NCI-H69 (cell line): ENCODE data around the gene PDE7B.
"Not testable (repeated sequence)": the region's sequence is repeated elsewhere in the genome, so short reads cannot be mapped to it uniquely, and the experiment has no call there.

Experiments used
- DNase-seq: peaks from one replicate; lab custom pipeline; 2025; lab: John Stamatoyannopoulos, UW

PDE7B gene

GRCh38 chr6:136108361-136108945, 257.0 kb downstream of the PDE7B start:
- DNase-seq = no peak

DNA sequence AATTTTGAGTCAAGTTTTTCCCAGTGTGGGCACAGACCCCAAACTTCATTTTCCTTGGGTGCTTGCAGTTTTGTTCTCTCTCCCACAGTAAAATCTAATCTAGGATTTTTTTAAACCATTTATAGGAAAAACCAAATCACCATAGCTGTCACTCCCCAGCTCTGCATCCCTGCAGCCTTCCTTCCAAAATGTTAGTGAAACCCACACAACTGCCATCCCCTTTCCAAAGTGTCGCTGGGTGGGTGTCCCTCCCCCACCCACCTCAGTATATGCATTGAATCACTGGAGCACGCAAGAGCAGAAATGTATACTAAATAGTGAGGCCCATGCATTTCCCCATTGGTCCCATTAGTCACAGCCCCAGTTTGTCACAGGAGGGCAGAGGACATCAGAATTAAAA, 260.3 kb downstream of the PDE7B start:
- DNase-seq = peak; percentile 38

- DNase-seq = no peak
These were observed 260.8 kb downstream of the PDE7B start for GRCh38 chr6:136112262-136112661.

GRCh38 chr6:136113736-136114173, 262.3 kb downstream of the PDE7B start:
- peak; percentile 100 for DNase-seq

- peak; percentile 99 for DNase-seq
These were observed 263.2 kb downstream of the PDE7B start for GRCh38 chr6:136114661-136115060.

GRCh38 chr6:136115941-136116340, 264.4 kb downstream of the PDE7B start:
- DNase-seq = no peak

GRCh38 chr6:136117081-136117480, 265.6 kb downstream of the PDE7B start:
- DNase-seq = no peak

- no peak for DNase-seq
These were observed 267.3 kb downstream of the PDE7B start for GRCh38 chr6:136118787-136119186.

- DNase-seq = no peak
These were observed 272.0 kb downstream of the PDE7B start for GRCh38 chr6:136123468-136123867.

GRCh38 chr6:136125585-136125984, 274.1 kb downstream of the PDE7B start:
- no peak for DNase-seq

DNA sequence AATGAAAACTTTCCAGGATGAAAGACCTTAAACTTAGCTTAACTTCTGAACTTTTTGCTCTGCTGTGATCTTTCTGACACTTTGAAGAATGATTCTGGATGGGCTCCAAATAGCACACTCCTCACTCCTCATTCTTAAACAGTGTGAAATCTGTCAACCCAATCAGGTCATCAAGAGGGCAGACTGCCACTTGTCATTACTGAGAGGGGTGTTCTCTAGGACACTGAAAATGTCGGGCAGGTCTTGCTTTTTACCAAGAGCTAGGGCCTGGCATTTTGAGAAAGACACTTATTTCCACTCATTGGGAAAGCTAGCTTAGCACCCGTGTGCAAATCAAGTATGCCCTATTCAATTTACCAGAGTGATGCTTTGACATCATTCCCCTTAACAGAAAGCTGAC, 276.4 kb downstream of the PDE7B start:
- peak; percentile 38 for DNase-seq

- DNase-seq = no peak
These were observed 277.9 kb downstream of the PDE7B start for GRCh38 chr6:136129365-136129764.

- DNase-seq = no peak
These were observed 282.8 kb downstream of the PDE7B start for GRCh38 chr6:136134268-136134667.

DNA sequence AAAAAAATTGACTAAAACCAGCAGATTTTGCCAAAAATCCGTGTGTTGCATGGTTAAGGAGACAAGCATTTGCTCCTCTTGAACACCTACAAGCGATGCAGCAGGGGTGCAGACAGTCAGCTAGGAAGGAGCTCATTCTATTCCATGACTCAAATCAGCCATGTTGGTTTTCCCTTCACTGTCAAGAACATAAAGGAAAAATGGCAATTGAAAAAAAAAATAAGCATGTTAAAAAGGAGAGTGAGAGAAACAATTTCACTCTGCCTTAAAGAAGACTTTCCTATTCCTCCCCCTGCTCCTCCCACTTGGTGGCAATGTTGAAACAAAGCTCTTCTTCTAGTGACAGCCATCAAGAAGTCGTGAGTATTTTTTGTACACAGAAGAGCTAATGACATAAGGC, 283.2 kb downstream of the PDE7B start:
- DNase-seq = no peak

DNA sequence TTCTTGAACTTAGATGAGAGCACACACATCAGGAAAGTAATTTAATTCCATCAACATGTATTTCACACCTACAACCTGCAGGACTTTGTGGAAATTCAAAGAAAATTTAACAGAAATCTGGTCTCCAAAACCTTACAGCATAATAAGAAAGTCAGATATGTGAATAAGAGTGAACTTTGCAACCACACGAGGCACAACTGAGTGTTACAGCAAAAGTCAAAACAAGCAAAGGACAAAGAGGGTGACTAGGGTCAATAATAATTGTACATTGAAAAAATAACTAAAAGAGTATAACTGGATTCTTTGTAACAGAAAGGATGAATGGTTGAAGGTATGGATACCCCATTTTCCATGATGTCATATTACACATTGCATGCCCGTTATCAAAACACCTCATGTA, 284.8 kb downstream of the PDE7B start:
- DNase-seq = no peak

DNA sequence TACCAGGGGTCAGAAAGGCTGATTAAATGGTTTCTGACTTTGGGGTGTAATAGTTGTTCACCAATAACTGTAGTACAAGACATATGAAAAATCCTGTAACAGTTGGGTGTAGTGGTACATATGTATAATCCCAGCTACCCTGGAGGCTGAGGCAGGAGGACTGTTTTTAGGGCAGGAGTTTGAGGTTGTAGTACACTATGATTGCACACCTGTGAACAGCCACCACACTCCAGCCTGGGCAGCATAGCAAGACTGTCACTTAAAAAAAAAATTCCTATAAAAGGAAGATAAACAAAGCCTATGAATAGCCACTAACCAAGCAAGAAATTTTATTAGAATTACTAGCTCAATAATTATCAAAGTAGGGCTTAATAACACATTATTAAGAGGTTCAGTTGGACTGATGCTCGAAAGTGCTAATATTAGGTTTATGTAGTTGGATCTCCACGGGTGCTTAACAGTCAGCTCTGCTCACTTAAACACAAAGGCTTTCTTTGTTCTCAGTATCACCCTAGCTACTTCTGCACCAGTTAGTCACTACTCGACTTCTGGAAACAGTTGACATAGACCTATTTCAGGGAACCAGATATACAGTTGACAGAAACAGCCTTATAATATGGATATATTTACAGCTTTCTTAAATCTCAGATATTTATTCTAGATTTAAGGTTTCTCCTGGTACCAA, 285.6 kb downstream of the PDE7B start:
- DNase-seq = no peak

- no peak for DNase-seq
These were observed 286.4 kb downstream of the PDE7B start for GRCh38 chr6:136137739-136138402.

- not testable (repeated sequence) for DNase-seq
These were observed 287.6 kb downstream of the PDE7B start for GRCh38 chr6:136139111-136139510.

DNA sequence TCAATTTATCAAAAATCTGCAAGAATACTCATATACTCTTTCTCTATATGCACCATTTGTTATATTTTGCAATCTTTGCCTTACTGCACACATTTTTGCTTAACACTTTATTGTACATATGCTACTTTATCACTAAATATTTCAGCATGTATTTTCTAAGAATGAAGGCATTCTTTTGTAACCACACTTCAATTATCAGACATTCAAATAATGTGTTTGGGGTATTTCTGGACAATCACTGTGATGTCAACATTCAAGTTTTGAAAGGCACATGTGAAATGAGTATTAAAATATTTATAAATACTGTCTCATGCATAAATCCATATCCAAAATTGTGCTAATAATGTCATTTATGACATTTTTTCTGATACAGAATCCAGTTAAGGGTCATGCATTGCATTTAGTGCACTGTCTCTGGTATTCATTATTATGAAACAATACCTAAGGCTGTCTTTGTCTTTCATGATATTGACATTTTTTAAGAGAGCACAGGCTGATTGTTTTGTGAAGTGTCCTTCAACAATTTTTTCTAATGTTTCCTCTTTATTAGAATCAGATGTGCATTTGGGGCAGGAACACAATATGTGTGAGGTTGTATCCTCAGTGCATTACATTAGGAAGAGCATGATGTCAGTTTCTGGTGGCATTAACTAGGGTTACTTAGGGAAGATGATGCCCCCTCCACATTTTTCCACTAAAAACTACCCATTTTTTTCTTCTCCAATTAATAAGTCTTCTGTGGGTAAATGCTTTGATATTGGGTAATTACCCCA, 292.9 kb downstream of the PDE7B start:
- no peak for DNase-seq

- no peak for DNase-seq
These were observed 294.6 kb downstream of the PDE7B start for GRCh38 chr6:136146130-136146529.

DNA sequence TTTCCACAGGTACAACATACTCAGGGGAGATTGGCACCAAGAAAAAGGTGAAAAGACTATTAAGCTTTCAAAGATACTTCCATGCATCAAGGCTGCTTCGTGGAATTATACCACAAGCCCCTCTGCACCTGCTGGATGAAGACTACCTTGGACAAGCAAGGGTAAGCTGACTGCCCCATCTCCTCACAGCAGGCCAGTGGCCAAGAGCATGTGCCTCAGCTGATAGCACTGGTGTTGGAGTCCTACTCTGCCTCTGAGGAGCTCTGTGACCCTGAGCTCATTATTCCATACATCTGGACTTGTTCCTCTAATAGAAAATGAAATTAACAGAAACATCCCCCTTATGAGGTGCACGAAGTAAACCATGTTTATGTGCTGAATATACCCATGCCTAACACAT, 295.8 kb downstream of the PDE7B start:
- DNase-seq = no peak

- DNase-seq = no peak
These were observed 296.6 kb downstream of the PDE7B start for GRCh38 chr6:136148051-136148450.

- no peak for DNase-seq
These were observed 297.0 kb downstream of the PDE7B start for GRCh38 chr6:136148523-136148922.
